ENCODE results near the gene CARD19. TPM values are rescaled to one million over a fixed set of nuclear protein-coding genes. Genes with fewer than 3 reads are reported as not detected.

The CARD19 gene
- total and polyA plus RNA-seq, 2 experiments from 2014 or later, result 36.8 to 48.3 TPM

DNA sequence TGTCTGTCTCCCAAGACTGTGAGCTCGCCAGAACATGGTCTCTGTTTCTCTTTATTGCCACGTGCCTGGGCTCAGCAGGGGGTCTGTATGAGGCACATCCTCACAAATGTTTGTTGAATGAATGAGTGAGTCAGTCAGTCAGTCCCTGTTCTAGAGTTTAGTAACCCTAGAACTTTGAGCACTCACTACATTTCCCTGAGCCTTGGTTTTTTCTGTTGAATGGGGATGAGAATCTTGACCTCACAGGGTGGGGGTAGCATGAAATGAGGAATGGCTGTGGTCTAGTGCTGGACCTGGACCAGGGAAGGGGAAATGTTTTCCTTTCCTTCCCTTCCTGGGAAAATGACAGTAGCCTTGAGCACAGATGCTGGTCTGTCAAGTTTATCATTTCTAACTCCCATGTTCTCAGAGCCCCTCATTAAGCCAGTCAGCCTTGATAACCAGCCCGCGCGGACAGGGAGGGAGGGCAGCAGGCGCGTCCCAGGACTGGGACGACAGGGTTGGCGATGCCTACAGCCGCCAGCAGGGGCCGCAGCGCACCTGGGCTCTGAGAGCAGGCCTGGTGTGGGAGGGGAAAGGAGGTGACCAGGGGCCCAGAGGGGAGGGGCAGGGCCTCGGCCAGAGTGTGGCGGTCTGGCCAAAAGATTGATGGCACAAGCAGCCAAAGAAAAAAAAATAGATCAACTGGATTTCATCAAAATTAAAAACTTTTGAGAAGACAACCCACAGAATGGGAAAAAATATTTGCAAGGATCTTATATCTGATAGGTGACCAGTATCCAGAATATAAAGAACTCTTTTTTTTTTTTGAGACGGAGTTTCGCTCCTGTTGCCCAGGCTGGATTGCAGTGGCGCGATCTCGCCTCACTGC lies 63.8 kb downstream of the CARD19 start:
- H3F3A ChIP-seq (replicated peaks; ENCODE audit: low read depth), result no peaks in the 10 kb centered on the region
- H3K27me3 Mint-ChIP-seq (ENCODE audit: insufficient read depth, low read depth, poor library complexity), result peaks cover 3% of the 10 kb centered on the region
- DNase-seq (ENCODE audit: low spot score) (peak; percentile 95), ATAC-seq (peak; percentile 99)
- no peak overlapping the region for H3K27ac Mint-ChIP-seq
- no peaks in the 10 kb centered on the region for H3K4me1 ChIP-seq (ENCODE audit: insufficient read depth)
- peak overlapping the region; percentile 47; the same call in 1 of the 2 replicates for H2AFZ ChIP-seq
- H3K4me3 Mint-ChIP-seq, result no peak overlapping the region
- no peaks in the 10 kb centered on the region for H3K4me1 Mint-ChIP-seq
- no peaks in the 10 kb centered on the region for H4K20me1 ChIP-seq (replicated peaks; ENCODE audit: insufficient read depth)
- no peaks in the 10 kb centered on the region for H3K36me3 Mint-ChIP-seq (ENCODE audit: low read depth)
- no peaks in the 10 kb centered on the region for H3K27me3 ChIP-seq (ENCODE audit: insufficient read depth)
- H3K36me3 ChIP-seq (ENCODE audit: insufficient read depth), result no peaks in the 10 kb centered on the region
- H3K27ac ChIP-seq (ENCODE audit: low read depth), result no peak overlapping the region
- H3K79me2 ChIP-seq (replicated peaks; ENCODE audit: insufficient read depth), result no peaks in the 10 kb centered on the region
- H3K4me3 ChIP-seq, result no peak overlapping the region
- no peaks in the 10 kb centered on the region for H3K9me2 ChIP-seq (ENCODE audit: insufficient read depth)
- H3K4me2 ChIP-seq, result no peak overlapping the region
- no peaks in the 10 kb centered on the region for H3K9me3 Mint-ChIP-seq
- TF ChIP-seq, protein P1, sequence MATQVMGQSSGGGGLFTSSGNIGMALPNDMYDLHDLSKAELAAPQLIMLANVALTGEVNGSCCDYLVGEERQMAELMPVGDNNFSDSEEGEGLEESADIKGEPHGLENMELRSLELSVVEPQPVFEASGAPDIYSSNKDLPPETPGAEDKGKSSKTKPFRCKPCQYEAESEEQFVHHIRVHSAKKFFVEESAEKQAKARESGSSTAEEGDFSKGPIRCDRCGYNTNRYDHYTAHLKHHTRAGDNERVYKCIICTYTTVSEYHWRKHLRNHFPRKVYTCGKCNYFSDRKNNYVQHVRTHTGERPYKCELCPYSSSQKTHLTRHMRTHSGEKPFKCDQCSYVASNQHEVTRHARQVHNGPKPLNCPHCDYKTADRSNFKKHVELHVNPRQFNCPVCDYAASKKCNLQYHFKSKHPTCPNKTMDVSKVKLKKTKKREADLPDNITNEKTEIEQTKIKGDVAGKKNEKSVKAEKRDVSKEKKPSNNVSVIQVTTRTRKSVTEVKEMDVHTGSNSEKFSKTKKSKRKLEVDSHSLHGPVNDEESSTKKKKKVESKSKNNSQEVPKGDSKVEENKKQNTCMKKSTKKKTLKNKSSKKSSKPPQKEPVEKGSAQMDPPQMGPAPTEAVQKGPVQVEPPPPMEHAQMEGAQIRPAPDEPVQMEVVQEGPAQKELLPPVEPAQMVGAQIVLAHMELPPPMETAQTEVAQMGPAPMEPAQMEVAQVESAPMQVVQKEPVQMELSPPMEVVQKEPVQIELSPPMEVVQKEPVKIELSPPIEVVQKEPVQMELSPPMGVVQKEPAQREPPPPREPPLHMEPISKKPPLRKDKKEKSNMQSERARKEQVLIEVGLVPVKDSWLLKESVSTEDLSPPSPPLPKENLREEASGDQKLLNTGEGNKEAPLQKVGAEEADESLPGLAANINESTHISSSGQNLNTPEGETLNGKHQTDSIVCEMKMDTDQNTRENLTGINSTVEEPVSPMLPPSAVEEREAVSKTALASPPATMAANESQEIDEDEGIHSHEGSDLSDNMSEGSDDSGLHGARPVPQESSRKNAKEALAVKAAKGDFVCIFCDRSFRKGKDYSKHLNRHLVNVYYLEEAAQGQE (IDR thresholded peaks at IDR 0.05; ENCODE audit: unreplicated experiment), result no peak
- TF ChIP-seq, protein P2, sequence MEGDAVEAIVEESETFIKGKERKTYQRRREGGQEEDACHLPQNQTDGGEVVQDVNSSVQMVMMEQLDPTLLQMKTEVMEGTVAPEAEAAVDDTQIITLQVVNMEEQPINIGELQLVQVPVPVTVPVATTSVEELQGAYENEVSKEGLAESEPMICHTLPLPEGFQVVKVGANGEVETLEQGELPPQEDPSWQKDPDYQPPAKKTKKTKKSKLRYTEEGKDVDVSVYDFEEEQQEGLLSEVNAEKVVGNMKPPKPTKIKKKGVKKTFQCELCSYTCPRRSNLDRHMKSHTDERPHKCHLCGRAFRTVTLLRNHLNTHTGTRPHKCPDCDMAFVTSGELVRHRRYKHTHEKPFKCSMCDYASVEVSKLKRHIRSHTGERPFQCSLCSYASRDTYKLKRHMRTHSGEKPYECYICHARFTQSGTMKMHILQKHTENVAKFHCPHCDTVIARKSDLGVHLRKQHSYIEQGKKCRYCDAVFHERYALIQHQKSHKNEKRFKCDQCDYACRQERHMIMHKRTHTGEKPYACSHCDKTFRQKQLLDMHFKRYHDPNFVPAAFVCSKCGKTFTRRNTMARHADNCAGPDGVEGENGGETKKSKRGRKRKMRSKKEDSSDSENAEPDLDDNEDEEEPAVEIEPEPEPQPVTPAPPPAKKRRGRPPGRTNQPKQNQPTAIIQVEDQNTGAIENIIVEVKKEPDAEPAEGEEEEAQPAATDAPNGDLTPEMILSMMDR (conservative IDR thresholded peaks at IDR 0.05; ENCODE audit: low read depth in 2 of 2), result peak; percentile 98 to 100
- no peak for TF ChIP-seq ZNF331 (CRISPR knock-in tag; IDR thresholded peaks at IDR 0.05; ENCODE audit: low read depth)

DNA sequence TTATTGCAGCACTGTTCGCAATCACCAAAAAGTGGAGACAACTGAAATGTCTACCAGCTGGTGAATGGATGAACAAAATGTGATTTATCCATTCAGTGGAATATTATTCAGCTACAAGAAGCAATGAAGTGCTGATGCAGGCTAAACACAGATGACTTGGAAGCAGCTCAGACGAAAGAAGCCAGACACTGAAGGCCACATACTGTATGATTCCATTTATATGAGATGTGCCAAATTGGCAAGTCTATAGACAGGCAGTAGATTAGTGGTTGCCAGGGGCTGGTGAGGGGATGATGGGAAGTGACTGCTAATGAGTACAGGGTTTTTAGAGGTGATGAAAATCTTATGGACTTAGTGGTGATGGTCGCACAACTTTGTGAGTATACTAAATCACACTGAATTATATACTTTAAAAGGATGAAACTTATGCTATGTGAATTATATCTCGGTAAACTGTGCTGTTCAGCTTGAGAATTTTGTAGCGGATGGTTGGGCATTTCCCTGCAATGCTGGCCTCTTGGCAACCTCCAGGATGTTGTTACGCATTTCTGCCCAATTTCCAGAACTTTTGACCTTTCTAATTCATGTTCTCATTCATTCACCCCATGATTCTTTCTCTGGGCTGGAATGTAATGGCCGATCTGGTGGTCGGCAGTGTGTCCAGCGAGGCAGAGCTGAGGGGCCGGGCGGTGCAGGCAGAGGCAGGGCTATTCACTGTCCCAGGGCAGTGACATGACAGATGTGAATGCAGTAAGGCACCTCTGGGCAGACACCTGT lies 66.0 kb downstream of the CARD19 start:
- no peaks in the 10 kb centered on the region for H3K4me1 Mint-ChIP-seq
- Histone ChIP-seq H2AFZ (no peak overlapping the region), H3K4me2 (no peak overlapping the region), H3K4me1 (ENCODE audit: insufficient read depth) (no peaks in the 10 kb centered on the region), H3K9me2 (ENCODE audit: insufficient read depth) (no peaks in the 10 kb centered on the region), H3K79me2 (replicated peaks; ENCODE audit: insufficient read depth) (no peaks in the 10 kb centered on the region), H3K27ac (ENCODE audit: low read depth) (no peak overlapping the region), H3K4me3 (no peak overlapping the region), H3F3A (replicated peaks; ENCODE audit: low read depth) (no peaks in the 10 kb centered on the region), H3K36me3 (ENCODE audit: insufficient read depth) (no peaks in the 10 kb centered on the region), H3K27me3 (ENCODE audit: insufficient read depth) (no peaks in the 10 kb centered on the region), H4K20me1 (replicated peaks; ENCODE audit: insufficient read depth) (no peaks in the 10 kb centered on the region)
- H3K27me3 Mint-ChIP-seq (ENCODE audit: insufficient read depth, low read depth, poor library complexity), result peaks cover 3% of the 10 kb centered on the region
- no peaks in the 10 kb centered on the region for H3K9me3 Mint-ChIP-seq
- ATAC-seq (no peak), DNase-seq (ENCODE audit: low spot score) (no peak)
- H3K4me3 Mint-ChIP-seq, result no peak overlapping the region
- H3K27ac Mint-ChIP-seq, result no peak overlapping the region
- H3K36me3 Mint-ChIP-seq (ENCODE audit: low read depth), result no peaks in the 10 kb centered on the region
- TF ChIP-seq, protein P2 (conservative IDR thresholded peaks at IDR 0.05; ENCODE audit: low read depth in 2 of 2), result no peak
- no peak for TF ChIP-seq NANOG (IDR thresholded peaks at IDR 0.05; ENCODE audit: borderline replicate concordance)
- TF ChIP-seq POLR2AphosphoS5 (IDR thresholded peaks at IDR 0.05; ENCODE audit: low read depth), result no peak
- no peak for TF ChIP-seq JUNB (IDR thresholded peaks at IDR 0.05; ENCODE audit: unreplicated experiment)
- TF ChIP-seq CREB1 (CRISPR knock-in tag; IDR thresholded peaks at IDR 0.05; ENCODE audit: low read depth), result no peak
